Liver (tissue), 3 donors: ENCODE results near the gene SRP9.

Source experiments
- CTCF ChIP-seq: fragments of 150-350 bp; IDR thresholded peaks from 2 replicates; pipeline ENCODE4 v1.5.1; 2017; ENCODE audit warnings: improper control_type of control experiment, low read depth, low read length; ENCODE audit not compliant: missing input control
- EGR1 ChIP-seq, 2 donors: IDR thresholded peaks; 2 replicates each; pipeline ENCODE4 v1.6.1; 2016 to 2018; ENCODE audit warnings: antibody characterized with exemption in 2 of 2, low read depth in 2 of 2
- FOXA1 ChIP-seq: IDR thresholded peaks from 2 replicates; pipeline ENCODE4 v1.6.1; 2016; ENCODE audit warnings: antibody characterized with exemption
- FOXA2 ChIP-seq: IDR thresholded peaks from 2 replicates; pipeline ENCODE4 v1.6.1; 2016; ENCODE audit warnings: antibody characterized with exemption
- GABPA ChIP-seq, 2 donors: IDR thresholded peaks in 1 of 2; conservative IDR thresholded peaks in 1 of 2; 2 replicates each; pipeline ENCODE4 v1.6.1; 2016; ENCODE audit warnings: antibody characterized with exemption in 2 of 2, mild to moderate bottlenecking in 1 of 2, moderate library complexity in 1 of 2
- JUND ChIP-seq, 2 donors: IDR thresholded peaks; 2 replicates each; pipeline ENCODE4 v1.6.1; 2016; ENCODE audit warnings: antibody characterized with exemption in 2 of 2
- MAX ChIP-seq: IDR thresholded peaks from 2 replicates; pipeline ENCODE4 v1.6.1; 2016; ENCODE audit warnings: antibody characterized with exemption
- RAD21 ChIP-seq, 2 donors: IDR thresholded peaks; 2 replicates each; pipeline ENCODE4 v1.6.1; 2016; ENCODE audit warnings: antibody characterized with exemption in 2 of 2, mild to moderate bottlenecking in 2 of 2
- TF ChIP-seq, protein P1 (sequence below): IDR thresholded peaks from 2 replicates; pipeline ENCODE4 v1.6.1; 2016; ENCODE audit warnings: antibody characterized with exemption, mild to moderate bottlenecking
- TF ChIP-seq, protein P2 (sequence below): IDR thresholded peaks from 2 replicates; pipeline ENCODE4 v1.6.1; 2016; ENCODE audit warnings: antibody characterized with exemption
- donor health status: healthy.
- donor health status: healthy.

GRCh38 chr1:225750875-225751824 is 26.5 kb upstream of the SRP9 start:
- no peak for TF ChIP-seq EGR1 (IDR thresholded peaks at IDR 0.05; ENCODE audit: low read depth in 2 of 2)
- TF ChIP-seq CTCF: no peak
- TF ChIP-seq GABPA (IDR thresholded peaks at IDR 0.05 in 1 of 2, conservative IDR thresholded peaks at IDR 0.05 in 1 of 2): no peak
- TF ChIP-seq, protein P1, sequence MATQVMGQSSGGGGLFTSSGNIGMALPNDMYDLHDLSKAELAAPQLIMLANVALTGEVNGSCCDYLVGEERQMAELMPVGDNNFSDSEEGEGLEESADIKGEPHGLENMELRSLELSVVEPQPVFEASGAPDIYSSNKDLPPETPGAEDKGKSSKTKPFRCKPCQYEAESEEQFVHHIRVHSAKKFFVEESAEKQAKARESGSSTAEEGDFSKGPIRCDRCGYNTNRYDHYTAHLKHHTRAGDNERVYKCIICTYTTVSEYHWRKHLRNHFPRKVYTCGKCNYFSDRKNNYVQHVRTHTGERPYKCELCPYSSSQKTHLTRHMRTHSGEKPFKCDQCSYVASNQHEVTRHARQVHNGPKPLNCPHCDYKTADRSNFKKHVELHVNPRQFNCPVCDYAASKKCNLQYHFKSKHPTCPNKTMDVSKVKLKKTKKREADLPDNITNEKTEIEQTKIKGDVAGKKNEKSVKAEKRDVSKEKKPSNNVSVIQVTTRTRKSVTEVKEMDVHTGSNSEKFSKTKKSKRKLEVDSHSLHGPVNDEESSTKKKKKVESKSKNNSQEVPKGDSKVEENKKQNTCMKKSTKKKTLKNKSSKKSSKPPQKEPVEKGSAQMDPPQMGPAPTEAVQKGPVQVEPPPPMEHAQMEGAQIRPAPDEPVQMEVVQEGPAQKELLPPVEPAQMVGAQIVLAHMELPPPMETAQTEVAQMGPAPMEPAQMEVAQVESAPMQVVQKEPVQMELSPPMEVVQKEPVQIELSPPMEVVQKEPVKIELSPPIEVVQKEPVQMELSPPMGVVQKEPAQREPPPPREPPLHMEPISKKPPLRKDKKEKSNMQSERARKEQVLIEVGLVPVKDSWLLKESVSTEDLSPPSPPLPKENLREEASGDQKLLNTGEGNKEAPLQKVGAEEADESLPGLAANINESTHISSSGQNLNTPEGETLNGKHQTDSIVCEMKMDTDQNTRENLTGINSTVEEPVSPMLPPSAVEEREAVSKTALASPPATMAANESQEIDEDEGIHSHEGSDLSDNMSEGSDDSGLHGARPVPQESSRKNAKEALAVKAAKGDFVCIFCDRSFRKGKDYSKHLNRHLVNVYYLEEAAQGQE: no peak
- TF ChIP-seq MAX: no peak
- no peak for TF ChIP-seq RAD21 (IDR thresholded peaks at IDR 0.05)
- TF ChIP-seq FOXA2: no peak
- no peak for TF ChIP-seq JUND (IDR thresholded peaks at IDR 0.05)
- TF ChIP-seq FOXA1: no peak
- TF ChIP-seq, protein P2, sequence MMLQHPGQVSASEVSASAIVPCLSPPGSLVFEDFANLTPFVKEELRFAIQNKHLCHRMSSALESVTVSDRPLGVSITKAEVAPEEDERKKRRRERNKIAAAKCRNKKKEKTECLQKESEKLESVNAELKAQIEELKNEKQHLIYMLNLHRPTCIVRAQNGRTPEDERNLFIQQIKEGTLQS: no peak
